Dendritic cell treated with granulocyte-macrophage colony-stimulating factor and Interleukin-4, amounts not matched to agents 40 ng/mL and 50 ng/mL, for 4 days (primary cell): ENCODE data around the gene MRPL39.

ENCODE experiments used
- H3K27ac Mint-ChIP-seq: one replicate; pipeline ENCODE4 v1.8.0; 2022; ENCODE audit warnings: mild to moderate bottlenecking, mixed read lengths
- H3K27me3 Mint-ChIP-seq: one replicate; pipeline ENCODE4 v1.8.0; 2022; ENCODE audit warnings: mild to moderate bottlenecking, mixed read lengths
- H3K36me3 Mint-ChIP-seq: one replicate; pipeline ENCODE4 v1.8.0; 2022; ENCODE audit warnings: low read depth, mixed read lengths
- H3K4me1 Mint-ChIP-seq: one replicate; pipeline ENCODE4 v1.8.0; 2022; ENCODE audit warnings: low read depth, mixed read lengths
- H3K4me3 Mint-ChIP-seq: one replicate; pipeline ENCODE4 v1.8.0; 2022; ENCODE audit warnings: mild to moderate bottlenecking, moderate library complexity, mixed read lengths
- H3K9me3 Mint-ChIP-seq: one replicate; pipeline ENCODE4 v1.8.0; 2022; ENCODE audit warnings: mixed read lengths
- intact Hi-C: fragments of 100-400 bp; cut with micrococcal nuclease; formaldehyde crosslinking; loops from one replicate; pipeline ENCODE4 v1.15.0; 2022

Gene MRPL39

GRCh38 chr21:25557180-25557579, 50.1 kb downstream of the MRPL39 start:
- Mint-ChIP-seq H3K27ac (no peak overlapping the region), H3K4me3 (no peak overlapping the region), H3K4me1 (peaks cover 40% of the 10 kb centered on the region), H3K9me3 (no peaks in the 10 kb centered on the region), H3K36me3 (no peaks in the 10 kb centered on the region), H3K27me3 (no peaks in the 10 kb centered on the region)
- intact Hi-C loops = no loop called here

GRCh38 chr21:25556091-25556490, 51.2 kb downstream of the MRPL39 start:
- Mint-ChIP-seq H3K27me3 (no peaks in the 10 kb centered on the region), H3K9me3 (no peaks in the 10 kb centered on the region), H3K4me1 (peaks cover 35% of the 10 kb centered on the region), H3K4me3 (no peak overlapping the region), H3K36me3 (no peaks in the 10 kb centered on the region), H3K27ac (no peak overlapping the region)
- intact Hi-C loops = no loop called here

- Mint-ChIP-seq H3K36me3 (no peaks in the 10 kb centered on the region), H3K4me1 (peaks cover 34% of the 10 kb centered on the region), H3K4me3 (no peak overlapping the region), H3K27ac (no peak overlapping the region), H3K27me3 (no peaks in the 10 kb centered on the region), H3K9me3 (no peaks in the 10 kb centered on the region)
- intact Hi-C loops = no loop called here
Measured at GRCh38 chr21:25555492-25555891, 51.8 kb downstream of the MRPL39 start.

GRCh38 chr21:25552856-25553255, 54.4 kb downstream of the MRPL39 start:
- Mint-ChIP-seq H3K27ac (no peak overlapping the region), H3K27me3 (no peaks in the 10 kb centered on the region), H3K4me1 (peaks cover 23% of the 10 kb centered on the region), H3K9me3 (no peaks in the 10 kb centered on the region), H3K4me3 (no peak overlapping the region), H3K36me3 (no peaks in the 10 kb centered on the region)
- intact Hi-C loops = loop anchor here (5.0 kb wide), 1 partner anchor 51 kb away; no protein-coding TSS in a partner anchor

GRCh38 chr21:25551569-25551968, 55.7 kb downstream of the MRPL39 start:
- Mint-ChIP-seq H3K9me3 (no peaks in the 10 kb centered on the region), H3K4me3 (no peak overlapping the region), H3K36me3 (no peaks in the 10 kb centered on the region), H3K4me1 (peaks cover 23% of the 10 kb centered on the region), H3K27me3 (no peaks in the 10 kb centered on the region), H3K27ac (no peak overlapping the region)
- intact Hi-C loops = loop anchor here (5.0 kb wide), 1 partner anchor 49 kb away; no protein-coding TSS in a partner anchor

GRCh38 chr21:25550352-25551120, 56.7 kb downstream of the MRPL39 start:
- Mint-ChIP-seq H3K4me3 (no peak overlapping the region), H3K27ac (no peak overlapping the region), H3K9me3 (no peaks in the 10 kb centered on the region), H3K4me1 (peaks cover 23% of the 10 kb centered on the region), H3K27me3 (no peaks in the 10 kb centered on the region), H3K36me3 (no peaks in the 10 kb centered on the region)
- intact Hi-C loops = loop anchor here (5.0 kb wide), 1 partner anchor 48 kb away; no protein-coding TSS in a partner anchor

- Mint-ChIP-seq H3K4me3 (no peak overlapping the region), H3K4me1 (no peaks in the 10 kb centered on the region), H3K9me3 (peaks cover 34% of the 10 kb centered on the region), H3K27ac (no peak overlapping the region), H3K27me3 (peaks cover 3% of the 10 kb centered on the region), H3K36me3 (peaks cover 5% of the 10 kb centered on the region)
- intact Hi-C loops = no loop called here
Measured at GRCh38 chr21:25541042-25541441, 66.2 kb downstream of the MRPL39 start.

- no peak overlapping the region for H3K4me3 Mint-ChIP-seq
Measured at GRCh38 chr21:25539606-25540005, 67.7 kb downstream of the MRPL39 start.

GRCh38 chr21:25537174-25537573, 70.1 kb downstream of the MRPL39 start:
- Mint-ChIP-seq H3K36me3 (peaks cover 5% of the 10 kb centered on the region), H3K4me3 (no peak overlapping the region), H3K27ac (no peak overlapping the region), H3K27me3 (peaks cover 3% of the 10 kb centered on the region), H3K4me1 (no peaks in the 10 kb centered on the region), H3K9me3 (peaks cover 36% of the 10 kb centered on the region)
- intact Hi-C loops = no loop called here

More at GRCh38 chr21:25539606-25540005, 67.7 kb downstream of the MRPL39 start:
- peaks cover 5% of the 10 kb centered on the region for H3K36me3 Mint-ChIP-seq
- H3K4me1 Mint-ChIP-seq = no peaks in the 10 kb centered on the region
- H3K27ac Mint-ChIP-seq = no peak overlapping the region
- H3K27me3 Mint-ChIP-seq = peaks cover 3% of the 10 kb centered on the region
- intact Hi-C loops = no loop called here
- peaks cover 36% of the 10 kb centered on the region for H3K9me3 Mint-ChIP-seq

- H3K27ac Mint-ChIP-seq = no peak overlapping the region
- H3K4me1 Mint-ChIP-seq = no peaks in the 10 kb centered on the region
- peaks cover 5% of the 10 kb centered on the region for H3K36me3 Mint-ChIP-seq
- peaks cover 40% of the 10 kb centered on the region for H3K9me3 Mint-ChIP-seq
- H3K27me3 Mint-ChIP-seq = peaks cover 3% of the 10 kb centered on the region
- intact Hi-C loops = no loop called here
- H3K4me3 Mint-ChIP-seq = no peak overlapping the region
Measured at GRCh38 chr21:25536752-25537151, 70.5 kb downstream of the MRPL39 start.

- Mint-ChIP-seq H3K9me3 (peaks cover 48% of the 10 kb centered on the region), H3K27me3 (peaks cover 3% of the 10 kb centered on the region)
- intact Hi-C loops = no loop called here
Measured at GRCh38 chr21:25535849-25536248, 71.4 kb downstream of the MRPL39 start.

More at GRCh38 chr21:25535849-25536248, 71.4 kb downstream of the MRPL39 start:
- H3K36me3 Mint-ChIP-seq = peaks cover 5% of the 10 kb centered on the region
- no peak overlapping the region for H3K4me3 Mint-ChIP-seq
- no peaks in the 10 kb centered on the region for H3K4me1 Mint-ChIP-seq
- H3K27ac Mint-ChIP-seq = no peak overlapping the region
